HCT116 (cell line): Measurements from ENCODE around the gene ABCD1. TPM values are rescaled to one million over a fixed set of nuclear protein-coding genes. Genes with fewer than 3 reads are reported as not detected.

Experiments
- ATAC-seq: fragments of 200-7000 bp; cut with Tn5 transposase; 2 replicates; pipeline ENCODE4 v1.9.1; 2020; ENCODE audit warnings: mild to moderate bottlenecking, moderate library complexity
- BruUV-seq: library from RNA; stranded (reverse); fragments of 400-500 nt; replicated peaks from 2 replicates; lab custom pipeline; 2021; lab: Mats Ljungman, UMichigan
- CTCF ChIA-PET: fragments of 300-600 bp; sonication (Branson Sonifier 250); formaldehyde crosslinking; loops from one replicate; lab custom pipeline; 2021; ENCODE audit warnings: antibody characterized with exemption; lab: Charles Lee
- POLR2A ChIA-PET: fragments of 300-600, 350-600 bp; sonication (Branson Sonifier 250); formaldehyde crosslinking; loops from one replicate; lab custom pipeline; 2021; ENCODE audit warnings: antibody characterized with exemption; lab: Charles Lee
- RAD21 ChIA-PET, 2 experiments: fragments of 300-600 bp; sonication (Branson Sonifier 250); formaldehyde crosslinking; loops; one replicate each; lab custom pipeline; 2023; ENCODE audit warnings: low total read pairs in 2 of 2; ENCODE audit not compliant: uncharacterized antibody in 2 of 2, unreplicated experiment in 2 of 2, low non-redundant PET in 1 of 2; lab: Charles Lee
- DNase-seq: peaks from one replicate; pipeline ENCODE4 v3.0.0-alpha.2; 2010; ENCODE audit warnings: low read depth, low spot score
- H2AFZ ChIP-seq: fragments of 200-600 bp; shearing (Covaris generic), sonication (generic); 2 replicates; pipeline ENCODE4 v1.6.1; 2017; ENCODE audit warnings: low read depth, mixed run types, mixed read lengths, antibody characterized with exemption, low read length; ENCODE audit not compliant: poor library complexity, severe bottlenecking
- H3K27ac ChIP-seq: 2 replicates; pipeline ENCODE4 v1.5.1; 2012; ENCODE audit warnings: low read depth, low read length
- H3K27me3 ChIP-seq: fragments of 200-600 bp; sonication (generic); 2 replicates; pipeline ENCODE4 v1.6.1; 2016; ENCODE audit warnings: mixed run types, low read length, mixed read lengths; ENCODE audit not compliant: insufficient read depth
- H3K36me3 ChIP-seq, 2 experiments: fragments of 200-500 bp in 1 of 2; fragments of 200-600 bp in 1 of 2; sonication (Bioruptor generic) in 1 of 2; sonication (generic) in 1 of 2; 2 replicates each; pipeline versions ENCODE4 v1.5.1 to v1.6.1; 2014 to 2016; ENCODE audit warnings: low read length in 2 of 2, inconsistent platforms in 1 of 2, mixed read lengths in 1 of 2, mixed run types in 1 of 2; ENCODE audit not compliant: insufficient read depth in 2 of 2, control insufficient read depth in 1 of 2
- H3K4me1 ChIP-seq, 2 experiments: fragments of 200-600 bp in 1 of 2; sonication (generic) in 1 of 2; 2 replicates each; pipeline versions ENCODE4 v1.5.1 to v1.6.1; 2012 to 2017; ENCODE audit warnings: low read length in 2 of 2, inconsistent platforms in 1 of 2, mild to moderate bottlenecking in 1 of 2, mixed read lengths in 1 of 2, mixed run types in 1 of 2, moderate library complexity in 1 of 2; ENCODE audit not compliant: insufficient read depth in 2 of 2, control insufficient read depth in 1 of 2
- H3K4me2 ChIP-seq: fragments of 200-600 bp; sonication (generic); 2 replicates; pipeline ENCODE4 v1.6.1; 2017; ENCODE audit warnings: mixed run types, low read length, mixed read lengths
- H3K4me3 ChIP-seq, 2 experiments: fragments of 200-600 bp in 1 of 2; sonication (generic) in 1 of 2; replicated peaks in 1 of 2; 2 replicates each; pipeline ENCODE4 v1.5.1; 2011 to 2016; ENCODE audit warnings: low read length in 2 of 2, control low read depth in 1 of 2, low read depth in 1 of 2, mild to moderate bottlenecking in 1 of 2, mixed read lengths in 1 of 2, mixed run types in 1 of 2
- H3K79me2 ChIP-seq: fragments of 200-600 bp; sonication (generic); 2 replicates; pipeline ENCODE4 v1.6.1; 2017; ENCODE audit warnings: mild to moderate bottlenecking, mixed run types, low read length, moderate library complexity, mixed read lengths; ENCODE audit not compliant: insufficient read depth
- H3K9ac ChIP-seq: fragments of 200-600 bp; sonication (generic); 2 replicates; pipeline ENCODE4 v1.6.1; 2016; ENCODE audit warnings: low read length, mixed read lengths
- H3K9me2 ChIP-seq: fragments of 200-600 bp; sonication (generic), shearing (Covaris generic); 2 replicates; pipeline ENCODE4 v1.6.1; 2017; ENCODE audit warnings: mixed run types, mild to moderate bottlenecking, moderate library complexity; ENCODE audit not compliant: insufficient read depth
- H3K9me3 ChIP-seq, 2 experiments: fragments of 200-500 bp in 1 of 2; fragments of 200-600 bp in 1 of 2; sonication (Bioruptor generic) in 1 of 2; sonication (generic) in 1 of 2; 2 replicates each; pipeline ENCODE4 v1.6.1; 2014 to 2017; ENCODE audit warnings: low read length in 2 of 2, mixed read lengths in 2 of 2, inconsistent platforms in 1 of 2, low read depth in 1 of 2, mild to moderate bottlenecking in 1 of 2, mixed run types in 1 of 2, moderate library complexity in 1 of 2; ENCODE audit not compliant: control insufficient read depth in 1 of 2, insufficient read depth in 1 of 2
- H4K20me1 ChIP-seq: fragments of 200-600 bp; sonication (generic), shearing (Covaris generic); 2 replicates; pipeline ENCODE4 v1.6.1; 2017; ENCODE audit warnings: mixed run types, mild to moderate bottlenecking, moderate library complexity; ENCODE audit not compliant: insufficient read depth
- CBX3 ChIP-seq: IDR thresholded peaks from 2 replicates; pipeline ENCODE4 v1.6.1; 2012; ENCODE audit warnings: low read depth
- CEBPB ChIP-seq: IDR thresholded peaks from 2 replicates; pipeline ENCODE4 v1.6.1; 2012; ENCODE audit warnings: low read depth
- EGR1 ChIP-seq: IDR thresholded peaks from 2 replicates; pipeline ENCODE4 v1.6.1; 2012; ENCODE audit warnings: low read depth
- EZH2 ChIP-seq: fragments of 200-600 bp; sonication (generic); IDR thresholded peaks from 2 replicates; pipeline ENCODE4 v1.6.1; 2017; ENCODE audit warnings: antibody characterized with exemption, mixed run types
- EZH2phosphoT487 ChIP-seq: fragments of 200-600 bp; IDR thresholded peaks from 2 replicates; pipeline ENCODE4 v1.6.1; 2018; ENCODE audit warnings: antibody characterized with exemption, borderline replicate concordance
- FOSL1 ChIP-seq: IDR thresholded peaks from 2 replicates; pipeline ENCODE4 v1.6.1; 2012; ENCODE audit warnings: low read depth
- JUND ChIP-seq: IDR thresholded peaks from 2 replicates; pipeline ENCODE4 v1.6.1; 2012
- MAX ChIP-seq: IDR thresholded peaks from 2 replicates; pipeline ENCODE4 v1.6.1; 2012
- POLR2A ChIP-seq: IDR thresholded peaks from 2 replicates; pipeline ENCODE4 v1.7.0; 2011; ENCODE audit warnings: borderline replicate concordance; ENCODE audit not compliant: insufficient read depth, insufficient read length; ENCODE audit errors: extremely low read depth
- POLR2AphosphoS5 ChIP-seq: IDR thresholded peaks from 2 replicates; pipeline ENCODE4 v1.6.1; 2011; ENCODE audit warnings: mild to moderate bottlenecking, low read depth, low read length, moderate library complexity
- SP1 ChIP-seq: IDR thresholded peaks from 2 replicates; pipeline ENCODE4 v1.6.1; 2012; ENCODE audit warnings: low read depth
- TCF7L2 ChIP-seq: IDR thresholded peaks from 2 replicates; pipeline ENCODE4 v1.7.0; 2011; ENCODE audit warnings: borderline replicate concordance, inconsistent platforms; ENCODE audit not compliant: insufficient read depth, insufficient read length; ENCODE audit errors: extremely low read depth
- YY1 ChIP-seq: IDR thresholded peaks from 2 replicates; pipeline ENCODE4 v1.6.1; 2011; ENCODE audit warnings: low read length, low read depth, moderate library complexity, mild to moderate bottlenecking; ENCODE audit not compliant: insufficient replicate concordance; ENCODE audit errors: extremely low read depth
- ZFX ChIP-seq: fragments of 450-650 bp; IDR thresholded peaks from 2 replicates; pipeline ENCODE4 v1.6.1; 2017
- intact Hi-C: fragments of 100-400 bp; cut with micrococcal nuclease; formaldehyde crosslinking; loops from 2 replicates; pipeline ENCODE4 v1.10.0; 2022
- total RNA-seq: library from RNA; stranded (reverse); gene quantifications from one replicate; pipeline ENCODE4 v1.2.1, GENCODE V29; 2021; ENCODE audit not compliant: unreplicated experiment
- TF ChIP-seq, protein P1 (sequence below): IDR thresholded peaks from 2 replicates; pipeline ENCODE4 v1.6.1; 2012
- TF ChIP-seq, protein P2 (sequence below), 3 experiments: fragments of 200-600 bp in 1 of 3; sonication (generic) in 1 of 3; IDR thresholded peaks in 2 of 3; conservative IDR thresholded peaks in 1 of 3; 2 replicates each; pipeline ENCODE4 v1.5.1; 2012 to 2017; ENCODE audit warnings: low read depth in 2 of 3, low read length in 2 of 3, antibody characterized with exemption in 1 of 3, borderline replicate concordance in 1 of 3, control low read depth in 1 of 3, mild to moderate bottlenecking in 1 of 3, mixed read lengths in 1 of 3, mixed run types in 1 of 3, moderate library complexity in 1 of 3; ENCODE audit not compliant: insufficient read depth in 1 of 3

The ABCD1 gene
- total RNA-seq, 1 experiment from 2014 or later: 7.1 TPM

DNA sequence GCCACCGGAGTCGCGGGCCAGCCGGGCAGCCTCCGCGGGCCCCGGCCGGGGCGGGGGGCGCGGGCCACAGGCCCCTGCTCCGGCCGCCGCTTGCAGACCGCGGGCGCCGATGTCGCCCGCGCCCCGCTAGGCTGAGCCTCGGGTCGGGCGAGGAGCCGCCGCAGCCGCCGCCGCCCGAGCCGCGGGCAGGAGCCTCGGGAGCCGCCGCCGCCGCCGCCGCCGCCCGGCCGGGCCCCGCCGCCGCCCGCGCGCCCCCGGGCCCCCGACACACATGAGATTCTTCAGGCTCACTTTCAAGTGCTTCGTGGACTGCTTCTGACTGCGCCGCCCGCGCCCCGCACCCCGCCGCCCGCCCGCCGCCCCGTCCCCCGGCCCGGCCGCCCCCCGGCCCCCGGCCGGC, 36.6 kb upstream of the ABCD1 start:
- ChIA-PET CTCF (interaction anchor here (1.2 kb wide), 1 partner anchor 19 kb away, joined by 7 read pairs; no protein-coding TSS in a partner anchor), RAD21 (no interaction called here), POLR2A (no interaction called here)
- Histone ChIP-seq H3K4me3 (no peak overlapping the region), H3K9me3 (no peaks in the 10 kb centered on the region), H3K9me2 (no peaks in the 10 kb centered on the region), H3K4me1 (peaks cover 4 to 24% of the 10 kb centered on the region in 2 experiments; a peak in 3 of 4 replicates), H4K20me1 (no peaks in the 10 kb centered on the region), H3K27me3 (no peaks in the 10 kb centered on the region), H3K4me2 (no peak overlapping the region), H3K36me3 (no peaks in the 10 kb centered on the region), H3K9ac (no peak overlapping the region), H2AFZ (no peak overlapping the region), H3K79me2 (peaks cover 22% of the 10 kb centered on the region)
- DNase-seq: no peak
- no TSS peak for BruUV-seq
- ATAC-seq: peak; percentile 7
- intact Hi-C loops: no loop called here
- TF ChIP-seq CBX3 (no peak), EZH2phosphoT487 (no peak), POLR2A (no peak), TCF7L2 (no peak), EZH2 (no peak), FOSL1 (no peak), YY1 (no peak), EGR1 (no peak), ZFX (no peak), JUND (no peak), CEBPB (no peak), POLR2AphosphoS5 (no peak), MAX (no peak), SP1 (no peak)
- TF ChIP-seq, protein P1, sequence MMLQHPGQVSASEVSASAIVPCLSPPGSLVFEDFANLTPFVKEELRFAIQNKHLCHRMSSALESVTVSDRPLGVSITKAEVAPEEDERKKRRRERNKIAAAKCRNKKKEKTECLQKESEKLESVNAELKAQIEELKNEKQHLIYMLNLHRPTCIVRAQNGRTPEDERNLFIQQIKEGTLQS: no peak
- TF ChIP-seq, protein P2, sequence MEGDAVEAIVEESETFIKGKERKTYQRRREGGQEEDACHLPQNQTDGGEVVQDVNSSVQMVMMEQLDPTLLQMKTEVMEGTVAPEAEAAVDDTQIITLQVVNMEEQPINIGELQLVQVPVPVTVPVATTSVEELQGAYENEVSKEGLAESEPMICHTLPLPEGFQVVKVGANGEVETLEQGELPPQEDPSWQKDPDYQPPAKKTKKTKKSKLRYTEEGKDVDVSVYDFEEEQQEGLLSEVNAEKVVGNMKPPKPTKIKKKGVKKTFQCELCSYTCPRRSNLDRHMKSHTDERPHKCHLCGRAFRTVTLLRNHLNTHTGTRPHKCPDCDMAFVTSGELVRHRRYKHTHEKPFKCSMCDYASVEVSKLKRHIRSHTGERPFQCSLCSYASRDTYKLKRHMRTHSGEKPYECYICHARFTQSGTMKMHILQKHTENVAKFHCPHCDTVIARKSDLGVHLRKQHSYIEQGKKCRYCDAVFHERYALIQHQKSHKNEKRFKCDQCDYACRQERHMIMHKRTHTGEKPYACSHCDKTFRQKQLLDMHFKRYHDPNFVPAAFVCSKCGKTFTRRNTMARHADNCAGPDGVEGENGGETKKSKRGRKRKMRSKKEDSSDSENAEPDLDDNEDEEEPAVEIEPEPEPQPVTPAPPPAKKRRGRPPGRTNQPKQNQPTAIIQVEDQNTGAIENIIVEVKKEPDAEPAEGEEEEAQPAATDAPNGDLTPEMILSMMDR (IDR thresholded peaks at IDR 0.05 in 2 of 3, conservative IDR thresholded peaks at IDR 0.05 in 1 of 3; ENCODE audit: borderline replicate concordance in 1 of 3, insufficient read depth in 1 of 3, low read depth in 2 of 3, low read length in 2 of 3): no peak
- TF ChIP-seq, all 23 proteins: peak for 0
- peak overlapping the region; percentile 38; the same call in 1 of the 2 replicates for H3K27ac ChIP-seq
